ENCODE measurements around the gene RNF111.

RNF111 gene

GRCh38 chr15:59002418-59002859 lies 15.0 kb downstream of the RNF111 start:
- Histone ChIP-seq H3K4me1 (ENCODE audit: control insufficient read depth in 1 of 2, insufficient read depth in 2 of 2, low read length in 2 of 2) (no peaks in the 10 kb centered on the region), H3K4me3 (ENCODE audit: low read depth in 1 of 2, low read length in 2 of 2) (no peak overlapping the region), H3K36me3 (ENCODE audit: control insufficient read depth in 1 of 2, insufficient read depth in 2 of 2, low read length in 2 of 2) (peaks cover 5 to 8% of the 10 kb centered on the region in 2 donors), H3K9me3 (ENCODE audit: control insufficient read depth in 1 of 2, low read length in 2 of 2) (no peaks in the 10 kb centered on the region), H3K27ac (ENCODE audit: low read length) (no peak overlapping the region), H3K27me3 (ENCODE audit: low read depth, low read length) (no peaks in the 10 kb centered on the region)

DNA sequence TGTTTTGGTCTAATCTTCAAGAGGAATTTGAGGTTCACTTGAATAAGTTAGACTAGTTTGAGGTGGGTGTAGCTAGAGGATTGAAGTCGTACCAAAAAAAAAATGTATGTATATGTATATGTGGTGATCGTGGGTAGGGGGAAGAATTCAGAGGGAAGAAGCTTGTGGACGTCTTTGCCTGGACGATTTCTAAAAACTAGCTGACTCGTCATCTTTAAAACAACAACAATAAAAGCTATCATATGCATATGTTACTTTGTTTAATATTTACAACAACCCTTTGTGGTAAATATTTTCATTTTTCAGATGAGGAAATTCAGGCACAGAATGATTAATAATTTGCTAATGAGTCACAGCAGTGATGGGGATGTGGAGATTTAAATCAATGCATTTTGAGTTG lies 18.1 kb downstream of the RNF111 start:
- Histone ChIP-seq H3K36me3 (ENCODE audit: control insufficient read depth in 1 of 2, insufficient read depth in 2 of 2, low read length in 2 of 2) (peaks cover 4 to 8% of the 10 kb centered on the region in 2 donors), H3K4me3 (ENCODE audit: low read depth in 1 of 2, low read length in 2 of 2) (no peak overlapping the region), H3K4me1 (ENCODE audit: control insufficient read depth in 1 of 2, insufficient read depth in 2 of 2, low read length in 2 of 2) (no peaks in the 10 kb centered on the region), H3K9me3 (ENCODE audit: control insufficient read depth in 1 of 2, low read length in 2 of 2) (no peaks in the 10 kb centered on the region), H3K27ac (ENCODE audit: low read length) (no peak overlapping the region), H3K27me3 (ENCODE audit: low read depth, low read length) (no peaks in the 10 kb centered on the region)

DNA sequence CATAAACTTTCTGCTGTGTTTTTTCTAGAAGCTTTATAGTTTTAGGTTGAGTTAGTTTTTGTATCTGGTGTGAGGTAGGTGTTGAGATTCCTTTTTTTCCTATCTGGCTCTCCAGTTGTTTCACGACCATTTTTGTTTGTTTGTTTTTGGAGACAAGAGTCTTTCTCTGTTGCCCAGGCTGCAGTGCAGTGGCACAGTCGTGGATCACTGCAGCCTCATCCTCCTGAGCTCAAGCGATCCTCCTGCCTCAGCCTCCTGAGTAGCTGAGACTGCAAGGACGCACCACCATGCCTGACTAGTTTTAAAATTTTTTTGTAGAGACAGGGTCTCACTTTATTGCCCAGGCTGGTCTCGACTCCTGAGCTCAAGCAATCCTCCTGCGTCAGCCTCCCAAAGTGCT lies 20.6 kb downstream of the RNF111 start:
- Histone ChIP-seq H3K27ac (ENCODE audit: low read length) (no peak overlapping the region), H3K4me1 (ENCODE audit: control insufficient read depth in 1 of 2, insufficient read depth in 2 of 2, low read length in 2 of 2) (no peaks in the 10 kb centered on the region), H3K36me3 (ENCODE audit: control insufficient read depth in 1 of 2, insufficient read depth in 2 of 2, low read length in 2 of 2) (peaks cover under 1 to 8% of the 10 kb centered on the region in 2 donors), H3K9me3 (ENCODE audit: control insufficient read depth in 1 of 2, low read length in 2 of 2) (no peaks in the 10 kb centered on the region), H3K27me3 (ENCODE audit: low read depth, low read length) (no peaks in the 10 kb centered on the region), H3K4me3 (ENCODE audit: low read depth in 1 of 2, low read length in 2 of 2) (no peak overlapping the region)

DNA sequence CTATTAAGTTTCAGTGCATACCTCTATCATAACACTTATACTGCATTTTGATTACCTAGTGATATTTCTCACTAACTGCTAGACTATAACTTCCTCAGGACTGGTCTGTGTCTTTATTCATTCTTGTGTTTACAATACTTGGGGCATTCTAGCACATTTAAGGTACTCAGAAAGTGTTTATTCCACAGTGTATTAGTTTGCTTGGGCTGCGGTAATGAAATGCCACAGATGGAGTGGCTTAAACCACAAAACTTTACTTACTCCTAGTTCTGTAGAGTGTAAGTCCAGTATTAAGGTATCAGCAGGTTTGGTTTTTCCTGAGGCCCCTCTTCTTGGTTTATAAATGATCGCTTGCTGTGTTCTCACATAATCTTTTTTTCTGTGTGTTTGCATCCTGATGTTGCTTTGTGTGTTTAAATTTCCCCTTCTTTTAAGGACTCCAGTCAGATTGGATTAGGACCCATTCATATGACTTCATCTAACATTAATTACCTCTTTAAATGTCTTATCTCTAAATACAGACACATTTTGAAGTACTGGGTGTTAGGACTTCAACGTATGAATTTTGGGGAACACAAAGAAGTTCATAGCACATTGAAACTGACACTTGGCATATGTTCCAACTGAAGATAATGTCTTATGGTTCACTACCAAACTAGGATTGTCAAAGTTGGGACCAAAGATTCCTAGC lies 23.9 kb downstream of the RNF111 start:
- Histone ChIP-seq H3K27ac (ENCODE audit: low read length) (no peak overlapping the region), H3K4me1 (ENCODE audit: control insufficient read depth in 1 of 2, insufficient read depth in 2 of 2, low read length in 2 of 2) (peaks cover 0 to 5% of the 10 kb centered on the region in 2 donors), H3K27me3 (ENCODE audit: low read depth, low read length) (no peaks in the 10 kb centered on the region), H3K9me3 (ENCODE audit: control insufficient read depth in 1 of 2, low read length in 2 of 2) (no peaks in the 10 kb centered on the region), H3K4me3 (ENCODE audit: low read depth in 1 of 2, low read length in 2 of 2) (no peak overlapping the region), H3K36me3 (ENCODE audit: control insufficient read depth in 1 of 2, insufficient read depth in 2 of 2, low read length in 2 of 2) (peaks cover under 1 to 3% of the 10 kb centered on the region in 2 donors)

GRCh38 chr15:59013246-59013873 lies 25.9 kb downstream of the RNF111 start:
- Histone ChIP-seq H3K27me3 (ENCODE audit: low read depth, low read length) (no peaks in the 10 kb centered on the region), H3K4me1 (ENCODE audit: control insufficient read depth in 1 of 2, insufficient read depth in 2 of 2, low read length in 2 of 2) (peaks cover 0 to 5% of the 10 kb centered on the region in 2 donors), H3K9me3 (ENCODE audit: control insufficient read depth in 1 of 2, low read length in 2 of 2) (no peaks in the 10 kb centered on the region), H3K36me3 (ENCODE audit: control insufficient read depth in 1 of 2, insufficient read depth in 2 of 2, low read length in 2 of 2) (peaks cover 0 to 3% of the 10 kb centered on the region in 2 donors), H3K4me3 (ENCODE audit: low read depth in 1 of 2, low read length in 2 of 2) (no peak overlapping the region), H3K27ac (ENCODE audit: low read length) (no peak overlapping the region)

- Histone ChIP-seq H3K27me3 (ENCODE audit: low read depth, low read length) (no peaks in the 10 kb centered on the region), H3K4me3 (ENCODE audit: low read depth in 1 of 2, low read length in 2 of 2) (no peak overlapping the region), H3K36me3 (ENCODE audit: control insufficient read depth in 1 of 2, insufficient read depth in 2 of 2, low read length in 2 of 2) (peaks cover 0 to 3% of the 10 kb centered on the region in 2 donors), H3K9me3 (ENCODE audit: control insufficient read depth in 1 of 2, low read length in 2 of 2) (no peaks in the 10 kb centered on the region), H3K4me1 (ENCODE audit: control insufficient read depth in 1 of 2, insufficient read depth in 2 of 2, low read length in 2 of 2) (peaks cover 0 to 5% of the 10 kb centered on the region in 2 donors), H3K27ac (ENCODE audit: low read length) (no peak overlapping the region)
These were observed 26.6 kb downstream of the RNF111 start for GRCh38 chr15:59014068-59014467.

- Histone ChIP-seq H3K4me1 (ENCODE audit: control insufficient read depth in 1 of 2, insufficient read depth in 2 of 2, low read length in 2 of 2) (peaks cover 0 to 5% of the 10 kb centered on the region in 2 donors), H3K9me3 (ENCODE audit: control insufficient read depth in 1 of 2, low read length in 2 of 2) (no peaks in the 10 kb centered on the region), H3K36me3 (ENCODE audit: control insufficient read depth in 1 of 2, insufficient read depth in 2 of 2, low read length in 2 of 2) (peaks cover under 1 to 3% of the 10 kb centered on the region in 2 donors), H3K27me3 (ENCODE audit: low read depth, low read length) (no peaks in the 10 kb centered on the region), H3K27ac (ENCODE audit: low read length) (no peak overlapping the region), H3K4me3 (ENCODE audit: low read depth in 1 of 2, low read length in 2 of 2) (no peak overlapping the region)
These were observed 30.0 kb downstream of the RNF111 start for GRCh38 chr15:59017449-59017848.

GRCh38 chr15:59018833-59019232 lies 31.4 kb downstream of the RNF111 start:
- Histone ChIP-seq H3K36me3 (ENCODE audit: control insufficient read depth in 1 of 2, insufficient read depth in 2 of 2, low read length in 2 of 2) (peaks cover 0 to 3% of the 10 kb centered on the region in 2 donors), H3K9me3 (ENCODE audit: control insufficient read depth in 1 of 2, low read length in 2 of 2) (no peaks in the 10 kb centered on the region), H3K4me3 (ENCODE audit: low read depth in 1 of 2, low read length in 2 of 2) (no peak overlapping the region), H3K27me3 (ENCODE audit: low read depth, low read length) (no peaks in the 10 kb centered on the region), H3K4me1 (ENCODE audit: control insufficient read depth in 1 of 2, insufficient read depth in 2 of 2, low read length in 2 of 2) (no peaks in the 10 kb centered on the region), H3K27ac (ENCODE audit: low read length) (no peak overlapping the region)

GRCh38 chr15:59020322-59020721 lies 32.9 kb downstream of the RNF111 start:
- Histone ChIP-seq H3K4me3 (ENCODE audit: low read depth in 1 of 2, low read length in 2 of 2) (no peak overlapping the region), H3K4me1 (ENCODE audit: control insufficient read depth in 1 of 2, insufficient read depth in 2 of 2, low read length in 2 of 2) (no peaks in the 10 kb centered on the region), H3K36me3 (ENCODE audit: control insufficient read depth in 1 of 2, insufficient read depth in 2 of 2, low read length in 2 of 2) (peaks cover 0 to 10% of the 10 kb centered on the region in 2 donors), H3K9me3 (ENCODE audit: control insufficient read depth in 1 of 2, low read length in 2 of 2) (no peaks in the 10 kb centered on the region), H3K27ac (ENCODE audit: low read length) (no peak overlapping the region), H3K27me3 (ENCODE audit: low read depth, low read length) (no peaks in the 10 kb centered on the region)

- Histone ChIP-seq H3K27ac (ENCODE audit: low read length) (no peak overlapping the region), H3K36me3 (ENCODE audit: control insufficient read depth in 1 of 2, insufficient read depth in 2 of 2, low read length in 2 of 2) (peaks cover 0 to 10% of the 10 kb centered on the region in 2 donors), H3K9me3 (ENCODE audit: control insufficient read depth in 1 of 2, low read length in 2 of 2) (no peaks in the 10 kb centered on the region), H3K4me1 (ENCODE audit: control insufficient read depth in 1 of 2, insufficient read depth in 2 of 2, low read length in 2 of 2) (no peaks in the 10 kb centered on the region), H3K27me3 (ENCODE audit: low read depth, low read length) (no peaks in the 10 kb centered on the region), H3K4me3 (ENCODE audit: low read depth in 1 of 2, low read length in 2 of 2) (no peak overlapping the region)
These were observed 34.7 kb downstream of the RNF111 start for GRCh38 chr15:59022188-59022587.

DNA sequence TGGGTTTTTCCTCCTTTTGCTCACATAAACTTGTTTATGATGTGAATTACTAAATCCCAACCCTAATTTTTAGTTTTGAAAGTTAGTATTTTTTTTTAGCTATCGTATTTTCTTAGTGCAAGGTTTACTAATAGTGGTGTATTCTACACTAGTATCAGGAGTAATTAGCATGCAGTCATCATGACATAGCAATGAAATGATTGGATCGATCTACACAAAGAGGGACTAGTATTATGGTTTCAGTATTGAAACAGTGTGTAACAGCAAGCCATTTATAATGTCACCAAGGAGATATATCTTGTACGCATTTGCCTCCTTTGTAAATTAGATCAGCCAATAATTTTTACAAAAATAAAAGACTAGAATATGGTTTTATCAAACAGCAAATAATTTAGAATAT lies 38.7 kb downstream of the RNF111 start:
- Histone ChIP-seq H3K4me3 (ENCODE audit: low read depth in 1 of 2, low read length in 2 of 2) (no peak overlapping the region), H3K27me3 (ENCODE audit: low read depth, low read length) (no peaks in the 10 kb centered on the region), H3K27ac (ENCODE audit: low read length) (no peak overlapping the region), H3K36me3 (ENCODE audit: control insufficient read depth in 1 of 2, insufficient read depth in 2 of 2, low read length in 2 of 2) (peaks cover 5 to 10% of the 10 kb centered on the region in 2 donors), H3K4me1 (ENCODE audit: control insufficient read depth in 1 of 2, insufficient read depth in 2 of 2, low read length in 2 of 2) (no peaks in the 10 kb centered on the region), H3K9me3 (ENCODE audit: control insufficient read depth in 1 of 2, low read length in 2 of 2) (no peaks in the 10 kb centered on the region)

All from muscle layer of duodenum (tissue), 2 donors.